GM18909 (cell line): ENCODE data around the gene ADGRF5.

Source experiments
- ATAC-seq: cut with Tn5 transposase; IDR thresholded peaks from one replicate; pipeline ENCODE4 v1.9.1; 2021; ENCODE audit warnings: mild to moderate bottlenecking; ENCODE audit not compliant: unreplicated experiment, poor library complexity

ADGRF5 gene

DNA sequence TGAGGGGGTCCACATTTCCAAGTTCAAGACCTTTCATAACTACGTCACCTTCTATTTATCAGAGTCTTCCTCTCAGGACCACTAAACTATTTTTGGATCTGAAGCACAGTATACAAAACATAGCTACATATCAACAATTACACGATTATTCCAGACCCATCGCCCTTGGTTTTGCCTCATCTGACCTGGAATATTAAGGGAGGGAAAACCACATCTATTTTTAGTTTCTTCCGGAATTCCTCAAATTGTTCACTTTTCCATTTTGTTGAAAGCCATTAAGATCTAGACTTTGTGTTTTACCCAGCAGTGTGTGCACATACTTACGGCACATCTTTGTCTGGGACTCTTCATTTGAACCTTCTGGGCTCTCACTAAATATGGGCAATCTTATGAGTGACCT is 12.0 kb upstream of the ADGRF5 start:
- ATAC-seq = no peak

DNA sequence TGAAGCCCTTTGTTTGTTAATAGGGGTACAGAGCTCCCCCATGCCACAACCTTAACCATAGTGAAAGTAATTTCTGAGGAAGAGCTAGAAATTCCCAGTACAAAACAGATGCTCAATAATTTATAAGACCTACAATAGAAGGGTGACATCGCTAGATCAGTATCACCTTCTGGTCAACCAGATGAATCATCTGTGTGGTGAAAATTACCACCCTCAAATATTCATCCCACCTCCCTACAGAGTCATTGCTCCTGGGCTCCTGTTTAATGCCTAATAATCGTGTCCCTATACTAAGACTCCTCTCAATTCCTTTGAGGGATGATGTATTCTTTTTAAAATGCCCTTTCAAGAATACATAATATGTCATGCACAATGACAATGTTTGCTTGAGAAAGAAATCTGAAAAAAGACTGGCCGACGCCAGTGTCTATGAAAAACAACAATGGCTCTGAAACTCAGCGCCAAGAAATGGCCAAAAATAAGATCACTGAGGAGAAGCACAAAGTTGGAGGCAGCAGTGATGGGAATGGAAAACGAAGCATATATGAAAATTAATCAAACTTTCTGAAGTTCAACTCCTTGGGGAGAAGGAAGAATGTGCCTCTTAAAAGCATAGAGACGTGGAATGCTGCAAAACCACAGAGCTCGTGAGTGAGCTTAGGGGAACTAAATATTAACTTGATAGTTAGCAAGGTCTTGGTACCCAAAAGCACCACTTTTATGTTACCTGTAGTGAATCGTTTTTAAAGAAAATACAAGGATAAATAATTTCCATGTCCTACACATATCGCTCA is 11.0 kb upstream of the ADGRF5 start:
- ATAC-seq = no peak

DNA sequence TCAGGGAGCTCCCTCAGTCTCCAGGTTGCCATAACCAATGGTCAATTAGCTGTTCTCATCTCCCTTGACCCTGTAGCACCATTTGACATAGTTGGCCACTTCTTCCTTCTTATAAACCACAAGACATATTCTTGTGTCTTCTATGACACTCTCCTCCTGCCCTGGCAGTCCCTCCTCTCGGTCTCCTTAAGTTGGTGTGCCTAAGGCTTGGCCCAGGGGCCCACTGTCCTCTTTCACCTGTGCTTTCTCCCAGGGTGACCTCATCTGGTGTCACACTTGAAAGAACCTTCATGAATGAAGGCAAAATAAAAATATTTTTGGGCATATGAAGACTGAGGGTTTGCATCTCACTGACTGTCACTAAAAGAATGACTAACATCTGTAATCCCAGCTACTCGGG is 9.7 kb upstream of the ADGRF5 start:
- no peak for ATAC-seq

DNA sequence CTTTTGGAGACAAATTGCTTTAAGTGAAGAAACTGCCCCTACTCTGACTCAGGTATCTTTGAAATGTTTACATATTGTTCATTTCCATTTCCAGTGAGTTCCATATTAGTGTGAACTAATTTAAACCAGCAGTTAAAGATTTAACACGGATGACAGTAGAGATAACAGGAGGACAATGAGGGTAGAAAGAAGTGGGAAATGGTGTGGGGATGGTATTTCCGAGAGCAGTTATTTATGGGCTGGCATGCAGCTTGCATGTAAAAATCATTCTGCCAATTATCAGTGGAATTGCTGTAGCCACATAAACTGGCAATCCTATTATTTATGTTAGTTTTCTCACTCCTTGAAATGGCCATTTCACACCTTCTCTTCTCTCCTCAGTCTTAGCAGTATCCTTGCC is 8.6 kb upstream of the ADGRF5 start:
- ATAC-seq = no peak

DNA sequence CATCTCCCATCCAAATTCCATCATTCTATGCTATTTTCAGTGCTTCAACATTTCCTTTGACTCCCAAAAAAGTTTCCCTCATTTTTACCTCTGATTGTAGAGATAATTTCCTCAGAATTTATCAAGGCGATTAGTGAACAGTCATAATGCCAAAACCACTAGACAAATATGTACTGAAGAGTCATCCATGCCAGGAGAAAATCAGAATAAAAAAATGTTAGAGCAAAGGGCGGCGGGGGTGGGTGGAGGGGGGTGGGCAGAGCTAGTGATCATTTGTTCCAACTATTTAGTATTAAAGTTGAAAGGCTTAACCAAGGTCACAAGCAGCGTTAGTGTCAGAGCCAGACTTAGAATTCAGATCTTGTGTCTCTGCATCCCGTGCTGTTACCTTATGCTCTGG is 5.3 kb upstream of the ADGRF5 start:
- no peak for ATAC-seq

DNA sequence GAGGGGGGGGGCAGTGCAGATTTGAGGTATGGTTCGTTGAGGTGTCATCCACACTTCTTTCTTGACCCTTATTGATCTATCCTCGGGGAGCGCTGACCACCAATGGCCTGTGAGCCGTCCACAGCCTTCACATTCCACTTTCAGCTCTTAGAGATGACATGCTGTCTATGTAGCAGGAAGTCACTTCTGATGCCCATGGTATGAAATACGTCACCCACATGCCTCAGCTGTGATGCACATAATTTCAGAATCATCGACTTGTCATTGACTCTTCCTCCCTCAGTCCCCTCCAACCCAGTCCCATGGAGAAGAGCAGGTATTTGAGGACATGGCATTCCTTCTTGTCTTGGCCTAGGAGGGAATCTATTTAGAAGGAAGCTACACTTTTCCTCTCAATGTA is 4.7 kb upstream of the ADGRF5 start:
- ATAC-seq = no peak

DNA sequence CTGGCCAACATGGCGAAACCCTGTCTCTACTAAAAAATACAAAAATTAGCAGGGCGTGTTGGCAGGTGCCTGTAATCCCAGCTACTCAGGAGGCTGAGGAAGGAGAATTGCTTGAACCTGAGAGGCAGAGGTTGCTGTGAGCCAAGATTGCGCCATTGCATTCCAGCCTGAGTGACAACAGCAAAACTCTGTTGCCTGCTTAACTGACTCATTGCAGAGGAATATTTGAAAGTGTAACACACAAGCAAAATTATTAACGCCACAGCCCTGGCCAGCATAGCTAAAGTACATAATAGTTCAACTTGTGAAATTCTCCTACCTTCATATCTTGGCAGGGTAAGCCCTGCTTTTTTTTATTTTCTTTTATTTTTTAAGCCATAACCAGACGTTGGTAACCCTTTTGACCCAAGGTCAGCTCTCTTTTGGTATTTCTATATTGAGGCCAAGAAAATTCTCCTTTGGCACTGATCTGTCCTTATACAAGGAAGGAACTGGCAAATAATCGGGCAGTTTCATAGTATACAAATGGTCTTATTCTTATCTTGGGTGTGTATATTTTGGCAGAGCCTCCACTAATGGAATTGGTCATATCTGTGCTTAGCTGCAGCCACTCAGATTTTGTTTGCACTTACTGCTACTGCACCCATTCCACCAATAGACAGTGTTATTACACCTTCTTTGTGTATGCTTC is 4.0 kb upstream of the ADGRF5 start:
- ATAC-seq = no peak

DNA sequence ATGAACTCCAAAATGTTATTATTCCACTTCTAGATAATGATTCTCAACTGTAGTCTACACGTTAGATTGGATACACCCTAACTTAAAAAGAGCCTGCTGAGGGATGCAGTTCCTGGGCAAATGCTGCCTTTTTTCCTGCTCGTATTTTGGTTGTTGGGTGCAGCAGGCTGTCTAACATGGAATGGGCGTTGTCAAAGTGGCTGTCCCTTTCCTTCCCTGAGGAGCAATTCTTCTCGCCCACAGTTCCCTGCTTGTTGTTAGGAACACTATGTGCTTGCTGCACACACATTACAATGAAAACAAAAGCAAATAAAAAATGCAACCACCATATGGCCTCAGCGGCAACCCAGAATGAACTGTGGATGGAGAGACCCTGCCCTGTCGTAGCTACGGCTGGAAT is 1.7 kb upstream of the ADGRF5 start:
- ATAC-seq = no peak

DNA sequence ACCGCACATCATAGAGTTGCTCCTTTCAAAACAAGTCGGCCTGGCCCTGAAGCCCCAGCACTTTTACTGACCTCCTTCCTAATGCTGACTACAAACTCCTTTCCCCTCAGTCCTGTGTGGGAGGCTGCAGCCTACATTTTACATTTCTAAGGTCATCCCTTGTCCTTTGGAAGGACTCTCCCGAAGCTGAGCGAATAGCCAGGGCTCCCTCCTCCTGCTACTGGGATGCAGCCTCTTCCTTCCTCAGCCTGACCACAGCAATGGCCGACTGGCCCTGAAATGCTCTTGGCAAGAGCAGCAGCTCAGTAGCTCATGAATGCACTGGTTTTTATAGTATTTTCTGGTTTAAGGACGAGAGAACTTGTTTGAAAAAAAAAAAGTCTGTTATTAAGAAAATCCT is 679 bp downstream of the ADGRF5 start:
- ATAC-seq = no peak

DNA sequence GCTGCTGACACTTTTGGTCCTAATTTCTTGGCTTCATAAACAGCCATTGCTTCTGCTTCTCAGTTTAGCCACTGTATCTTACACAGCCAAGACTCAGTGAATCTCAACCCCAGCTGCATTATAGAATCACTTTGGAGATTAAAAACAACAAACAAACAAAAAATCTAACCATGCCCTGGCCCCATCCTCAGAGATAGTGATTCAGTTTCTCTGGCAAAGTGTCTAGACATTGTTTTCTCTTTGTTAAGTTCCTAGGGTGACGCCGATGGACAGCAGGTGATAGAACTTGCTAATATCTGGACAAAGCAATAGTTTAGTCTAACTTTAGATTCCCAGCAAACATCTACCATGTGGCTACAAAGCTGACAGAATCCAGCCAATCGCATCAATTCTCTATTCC is 2.9 kb downstream of the ADGRF5 start:
- ATAC-seq = no peak

DNA sequence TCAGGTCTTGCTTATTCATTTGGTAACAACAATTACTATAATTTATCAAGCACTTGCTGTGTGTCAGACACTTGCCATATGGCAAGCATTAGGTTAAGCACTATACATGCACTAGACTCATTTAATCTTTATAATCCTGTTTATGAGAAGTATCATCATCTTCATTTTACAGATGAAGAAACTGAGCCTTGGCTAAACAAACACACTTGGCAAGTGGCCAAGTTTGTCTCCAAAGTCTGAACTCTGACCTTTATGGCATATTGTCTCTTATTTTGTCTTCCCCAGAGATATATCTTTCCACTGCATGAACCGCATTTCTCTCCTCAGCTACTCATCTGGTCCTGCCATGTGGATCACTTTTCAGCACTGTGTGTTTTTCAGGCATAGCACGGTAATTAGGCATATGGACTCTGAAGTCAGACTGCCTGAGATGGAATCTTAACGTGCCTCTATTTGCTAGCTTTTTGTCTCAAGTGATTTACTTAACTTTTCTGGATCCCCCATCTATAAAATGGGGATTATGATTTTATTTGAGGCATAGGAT is 4.7 kb downstream of the ADGRF5 start:
- ATAC-seq = no peak

DNA sequence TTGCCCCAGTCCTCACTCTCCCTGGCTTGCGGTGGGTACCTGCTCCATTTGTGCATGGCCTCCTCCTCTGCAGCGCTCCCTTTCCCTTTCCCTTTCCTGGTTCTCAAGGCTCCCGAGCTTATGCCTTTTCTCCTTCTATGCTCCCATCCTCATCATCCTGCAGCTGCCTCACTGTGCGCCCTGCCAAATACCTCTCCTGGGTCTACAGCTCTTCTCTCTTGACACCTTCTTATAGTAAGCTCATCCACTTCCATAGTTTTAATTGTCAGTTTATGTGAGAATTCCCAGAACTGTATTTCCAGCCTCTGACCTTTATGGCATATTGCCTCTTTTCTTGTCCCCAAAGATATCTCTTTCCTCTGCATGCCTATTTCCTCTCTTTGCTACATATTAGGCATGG is 5.9 kb downstream of the ADGRF5 start:
- no peak for ATAC-seq

DNA sequence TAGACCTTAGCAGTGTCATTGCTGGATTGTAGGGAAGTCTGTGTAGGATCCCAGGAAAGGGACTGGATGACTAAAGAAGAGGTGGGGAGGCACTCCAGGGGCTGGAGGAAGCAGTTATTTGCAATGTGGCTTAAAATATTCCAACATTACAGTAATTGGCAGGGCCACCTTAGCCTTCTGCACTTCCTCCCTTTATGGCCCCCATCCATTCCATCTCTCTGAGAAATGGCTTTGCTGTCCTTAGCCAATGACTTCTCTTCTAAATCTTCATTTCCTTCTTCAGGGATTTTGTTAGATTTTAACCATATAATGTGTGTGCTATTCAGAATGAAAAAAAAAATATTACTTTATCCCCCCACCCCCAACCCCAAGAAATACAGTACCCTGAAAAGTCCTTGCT is 6.4 kb downstream of the ADGRF5 start:
- ATAC-seq = no peak

DNA sequence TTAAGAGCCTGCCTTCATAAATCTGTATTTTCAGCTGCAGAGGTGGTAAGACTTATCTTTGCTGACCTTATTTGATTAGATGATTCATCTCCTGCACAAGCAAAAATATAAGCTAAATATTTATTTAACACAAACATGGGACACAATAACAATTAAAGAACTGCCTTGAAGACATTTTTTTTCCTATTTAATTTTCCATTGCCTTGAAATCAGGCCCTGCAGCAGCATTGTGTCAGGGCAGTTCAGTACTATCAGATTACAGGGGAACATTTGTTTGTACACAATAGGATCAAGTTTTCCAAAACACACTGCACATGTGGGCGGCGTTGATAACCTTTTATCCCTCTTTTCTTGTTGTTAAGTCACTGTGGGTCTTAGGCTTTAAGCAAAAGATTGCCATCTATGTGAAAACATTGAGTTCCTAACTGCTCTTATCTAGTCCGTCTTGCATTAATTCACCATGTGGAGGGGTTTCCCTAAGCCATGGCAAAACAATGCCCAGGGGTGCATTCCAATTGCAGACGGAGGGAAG is 7.4 kb downstream of the ADGRF5 start:
- no peak for ATAC-seq

DNA sequence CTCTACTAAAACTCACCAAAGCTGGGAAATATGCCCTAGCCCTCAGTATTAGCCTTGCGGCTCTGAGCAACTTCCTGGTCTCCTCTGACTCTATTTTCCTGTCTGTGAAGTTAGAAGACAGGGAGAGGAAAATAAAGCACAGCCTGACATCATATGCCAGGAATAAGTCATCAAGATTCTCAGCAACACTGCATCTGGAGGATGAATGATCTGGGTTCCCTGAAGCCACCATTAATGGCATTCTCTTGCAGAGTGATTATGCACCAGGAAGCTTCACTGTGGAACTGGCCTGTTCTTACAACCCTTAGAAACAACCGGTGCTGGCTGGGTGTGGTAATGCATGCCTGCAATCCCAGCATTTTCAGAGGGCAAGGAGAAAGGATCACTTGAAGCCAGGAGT is 12.4 kb downstream of the ADGRF5 start:
- no peak for ATAC-seq

DNA sequence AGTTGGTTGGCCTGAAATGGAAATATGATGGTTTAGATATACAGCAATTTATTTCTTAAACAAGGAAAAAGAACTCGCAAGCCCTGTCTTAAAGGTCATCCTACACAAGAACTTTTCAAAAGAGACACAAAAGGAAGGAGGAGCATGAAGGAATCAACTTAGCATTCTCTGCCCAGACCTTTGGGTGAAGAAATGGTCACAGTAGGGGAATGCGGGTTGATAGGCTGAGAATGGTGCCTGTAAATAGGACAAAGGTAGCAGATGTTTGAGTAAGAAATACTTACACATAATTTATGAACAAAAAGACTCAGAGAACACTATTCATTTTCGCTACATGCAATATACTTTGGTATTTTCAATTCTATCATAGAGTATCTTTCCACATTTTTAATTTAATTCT is 15.0 kb downstream of the ADGRF5 start:
- no peak for ATAC-seq

DNA sequence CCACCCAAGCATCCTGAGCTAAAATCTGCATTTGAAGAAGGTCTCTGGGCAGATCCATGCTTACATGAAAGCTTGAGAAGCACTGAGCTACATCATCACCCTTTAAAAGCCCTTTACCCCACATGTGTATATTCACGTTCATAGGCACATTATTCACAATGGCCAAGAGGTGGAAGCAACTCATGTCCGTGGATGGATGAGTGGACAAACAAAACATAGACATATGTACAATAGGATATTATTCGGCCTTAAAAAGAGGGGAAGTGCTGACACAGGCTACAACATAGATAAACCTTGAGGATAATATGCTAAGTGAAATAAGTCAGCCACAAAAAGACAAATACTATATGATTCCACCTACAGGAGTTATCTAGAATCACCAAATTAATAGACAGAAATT is 17.6 kb downstream of the ADGRF5 start:
- no peak for ATAC-seq

DNA sequence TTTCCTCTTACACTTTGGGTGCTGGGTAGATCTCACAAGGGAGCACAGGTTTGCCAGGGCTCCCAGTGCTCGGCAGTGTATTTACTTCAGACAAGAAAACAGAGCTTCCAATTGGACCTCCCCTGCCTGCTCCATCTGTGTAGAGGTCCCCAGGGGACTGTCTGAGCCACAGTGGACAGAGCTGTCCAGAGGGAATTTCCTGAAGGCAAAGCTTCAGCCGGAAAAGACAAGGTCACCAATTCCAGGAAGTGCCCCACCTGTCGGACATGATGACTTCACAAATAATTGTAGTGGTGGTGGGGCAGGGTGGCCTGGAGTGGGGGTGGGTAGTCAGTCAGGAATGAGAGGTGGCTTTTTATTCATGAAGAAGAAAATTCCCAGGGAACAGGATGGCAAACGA is 18.6 kb downstream of the ADGRF5 start:
- no peak for ATAC-seq

DNA sequence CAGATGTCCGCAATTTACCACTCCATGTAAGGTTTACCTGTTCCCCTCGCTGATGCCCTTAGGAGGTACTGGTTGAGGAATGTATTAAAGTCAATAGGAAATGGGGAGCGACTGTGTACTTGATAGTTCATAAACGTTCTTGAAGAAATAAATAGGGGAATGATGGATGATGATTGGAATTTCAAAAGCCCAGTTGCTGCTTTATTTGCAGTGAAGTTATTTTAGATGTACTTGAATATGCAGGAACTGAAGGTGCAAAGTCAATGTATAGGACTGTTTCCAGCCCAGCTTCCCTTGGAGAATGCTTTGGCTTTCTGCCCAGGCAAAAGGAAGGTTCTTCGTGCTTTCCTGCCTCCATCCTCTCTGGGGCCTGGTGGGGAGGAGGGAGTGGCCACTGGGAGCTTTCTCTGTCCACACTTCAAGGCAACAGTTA is 19.8 kb downstream of the ADGRF5 start:
- ATAC-seq = no peak

DNA sequence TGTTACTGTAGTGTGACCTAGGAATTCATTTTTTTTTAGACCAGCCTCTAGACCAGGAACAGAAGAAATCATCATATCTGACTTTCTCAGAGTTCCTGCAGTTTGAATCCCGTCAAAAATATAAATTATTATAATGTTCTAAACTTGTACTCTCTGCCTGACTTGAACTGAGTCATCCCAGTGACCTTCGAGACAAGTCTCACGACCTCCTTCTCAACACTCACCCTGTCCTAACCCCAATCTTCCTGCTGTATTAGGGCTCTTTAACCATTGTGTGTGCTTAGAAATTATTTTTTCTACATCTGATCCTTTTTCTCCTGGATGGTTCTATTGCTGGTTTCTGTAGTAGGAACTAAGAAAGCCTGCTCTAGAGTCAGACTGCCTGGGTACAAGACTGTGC is 21.5 kb downstream of the ADGRF5 start:
- ATAC-seq = no peak

DNA sequence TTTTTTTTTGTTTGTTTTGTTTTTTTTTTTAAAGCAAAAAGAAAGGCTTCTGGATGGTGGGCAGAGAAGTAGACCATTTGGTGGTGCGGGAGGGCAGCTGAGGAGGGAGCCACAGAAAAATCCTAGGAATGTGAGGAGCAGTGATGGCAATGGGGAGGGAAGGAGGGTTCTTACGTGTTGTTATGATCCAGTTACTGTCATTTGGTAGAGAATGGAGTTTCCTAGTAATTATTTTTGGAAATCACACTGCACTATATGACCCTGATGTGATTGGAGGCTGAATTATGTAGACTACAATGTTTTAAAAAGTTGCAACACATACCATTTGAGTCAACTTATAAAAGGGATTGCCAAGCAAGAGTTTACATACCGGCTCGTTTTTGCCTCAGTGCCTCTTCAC is 22.1 kb downstream of the ADGRF5 start:
- ATAC-seq = no peak

DNA sequence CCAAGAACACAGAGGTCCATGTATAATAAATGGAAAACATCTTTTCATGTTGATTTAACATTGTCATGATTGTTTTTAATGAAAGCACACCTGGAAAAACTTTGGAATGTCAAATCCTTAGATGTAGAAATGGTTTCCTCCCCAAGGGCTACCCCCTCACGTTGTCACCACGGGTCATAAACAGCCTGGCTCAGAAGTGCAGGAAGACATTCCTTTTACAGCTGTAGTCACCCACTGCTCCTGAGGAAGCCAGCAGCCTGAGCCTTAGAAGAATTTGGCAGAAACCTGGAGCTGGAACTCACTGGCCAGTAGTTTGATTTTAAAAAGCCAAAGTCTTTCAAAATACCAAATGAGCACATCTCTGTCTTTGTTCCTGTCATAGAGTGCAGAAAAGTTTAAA is 23.7 kb downstream of the ADGRF5 start:
- no peak for ATAC-seq
